Lung (tissue), 12 donors: Measurements from ENCODE around the gene AFAP1L2. TPM values are rescaled to one million over a fixed set of nuclear protein-coding genes. Genes with fewer than 3 reads are reported as not detected.

Source experiments
- ATAC-seq: fragments of 200-7000 bp; cut with Tn5 transposase; one replicate; pipeline ENCODE4 v1.9.1; 2020; ENCODE audit warnings: moderate number of reproducible peaks; ENCODE audit not compliant: insufficient read depth, low FRiP score
- DNase-seq, 3 donors: peaks; one replicate each; pipeline ENCODE4 v3.0.0-alpha.2; 2013 to 2017
- H3K27ac ChIP-seq, 2 donors: one replicate each; pipeline ENCODE4 v1.5.1; 2013; ENCODE audit warnings: mild to moderate bottlenecking in 2 of 2, moderate library complexity in 2 of 2, control low read depth in 1 of 2, inconsistent platforms in 1 of 2, low read depth in 1 of 2, low read length in 1 of 2
- H3K27me3 ChIP-seq, 3 donors: one replicate each; pipeline ENCODE4 v1.5.1; 2013; ENCODE audit warnings: low read length in 2 of 3; ENCODE audit not compliant: control insufficient read depth in 3 of 3, insufficient read depth in 3 of 3
- H3K36me3 ChIP-seq, 4 donors: one replicate each; pipeline ENCODE4 v1.5.1; 2013; ENCODE audit warnings: low read length in 4 of 4, mild to moderate bottlenecking in 1 of 4, moderate library complexity in 1 of 4; ENCODE audit not compliant: control insufficient read depth in 4 of 4, insufficient read depth in 4 of 4
- H3K4me1 ChIP-seq, 5 donors: one replicate each; pipeline ENCODE4 v1.5.1; 2013; ENCODE audit warnings: low read length in 5 of 5, mild to moderate bottlenecking in 2 of 5, moderate library complexity in 1 of 5; ENCODE audit not compliant: control insufficient read depth in 5 of 5, insufficient read depth in 5 of 5
- H3K4me3 ChIP-seq: one replicate; pipeline ENCODE4 v1.5.1; 2013; ENCODE audit warnings: mild to moderate bottlenecking, control low read depth, moderate library complexity
- H3K9ac ChIP-seq, 2 donors: one replicate each; pipeline ENCODE4 v1.5.1; 2013; ENCODE audit warnings: low read length in 2 of 2, control low read depth in 1 of 2; ENCODE audit not compliant: insufficient read depth in 1 of 2
- H3K9me3 ChIP-seq, 4 donors: one replicate each; pipeline ENCODE4 v1.5.1; 2013; ENCODE audit warnings: low read length in 3 of 4, mild to moderate bottlenecking in 1 of 4, moderate library complexity in 1 of 4; ENCODE audit not compliant: control insufficient read depth in 4 of 4, insufficient read depth in 3 of 4
- CTCF ChIP-seq: IDR thresholded peaks from 2 replicates; pipeline ENCODE4 v1.5.1; 2012; ENCODE audit warnings: mild to moderate bottlenecking; ENCODE audit errors: control extremely low read depth, extremely low read depth
- WGBS, 2 donors: extraction: QIAGEN DNeasy Blood & Tissue Kit; methylation state at CpG; one replicate each; pipeline ENCODE4 v1.1.7; 2013; 5-methylcytosine and 5-hydroxymethylcytosine counted together
- polyA plus RNA-seq, 2 donors: library from polyadenylated mRNA; stranded (reverse); fragments of 200-250 nt; gene quantifications; one replicate each; pipeline ENCODE4 v1.2.1, GENCODE V29; 2013
- total RNA-seq, 2 donors: library from RNA; depleted of rRNA in 1 of 2; stranded (reverse); fragments of >200 nt in 1 of 2; gene quantifications; one replicate each; pipeline ENCODE4 v1.2.1, GENCODE V29; 2014 to 2021
- donor health status: control.
- donor health status: control.
- donor health status: Bipolar disorder and iron deficiency.
- donor health status: healthy.
- donor health status: DM: yes; HTN: yes; CAD: no.

Gene AFAP1L2
- total and polyA plus RNA-seq, 4 donors: 2.0 to 21.0 (median 5.8) TPM

GRCh38 chr10:114305521-114305925, 98.8 kb downstream of the AFAP1L2 start:
- DNase-seq: no peak
- Histone ChIP-seq H3K9me3 (no peaks in the 10 kb centered on the region), H3K27ac (no peak overlapping the region), H3K9ac (no peak overlapping the region), H3K4me1 (peaks cover 0 to 14% (median 8%) of the 10 kb centered on the region in 5 donors), H3K27me3 (no peaks in the 10 kb centered on the region), H3K4me3 (no peak overlapping the region), H3K36me3 (peaks cover 0 to 13% (median 4%) of the 10 kb centered on the region in 4 donors)
- no peak for TF ChIP-seq CTCF
- no peak for ATAC-seq
- 91 to 96% methylated on average over 18 of the region's 18 CpGs for WGBS, 2 donors

- no peak overlapping the region for H3K9ac ChIP-seq
- DNase-seq: peak; percentile 34 to 54 (median 53)
- ATAC-seq: peak; percentile 58
- WGBS, 2 donors: 11 to 13% methylated on average over 40 to 41 of the region's 41 CpGs
- peaks cover 0 to 14% (median 8%) of the 10 kb centered on the region in 5 donors for H3K4me1 ChIP-seq
- TF ChIP-seq CTCF: peak; percentile 8
- H3K27me3 ChIP-seq: no peaks in the 10 kb centered on the region
- H3K27ac ChIP-seq: no peak overlapping the region
- no peak overlapping the region for H3K4me3 ChIP-seq
- no peaks in the 10 kb centered on the region for H3K9me3 ChIP-seq
- H3K36me3 ChIP-seq: peaks cover 0 to 16% (median 6%) of the 10 kb centered on the region in 4 donors
These were observed 99.5 kb downstream of the AFAP1L2 start for GRCh38 chr10:114304571-114305421.

GRCh38 chr10:114304017-114304570, 100.2 kb downstream of the AFAP1L2 start:
- Histone ChIP-seq H3K27ac (no peak overlapping the region), H3K4me3 (no peak overlapping the region), H3K9me3 (no peaks in the 10 kb centered on the region), H3K36me3 (peaks cover 0 to 16% (median 6%) of the 10 kb centered on the region in 4 donors), H3K4me1 (peaks cover 0 to 14% (median 8%) of the 10 kb centered on the region in 5 donors), H3K27me3 (no peaks in the 10 kb centered on the region), H3K9ac (peak overlapping the region in 1 of 2 donors; percentile 30)
- ATAC-seq (peak; percentile 51), DNase-seq (peak; percentile 90 to 94 (median 94))
- TF ChIP-seq CTCF: peak; percentile 75
- WGBS, 2 donors: 1 to 2% methylated on average over 14 of the region's 14 CpGs
